HCT116 (cell line): ENCODE data around the gene NDUFB6. TPM values are rescaled to one million over a fixed set of nuclear protein-coding genes. Genes with fewer than 3 reads are reported as not detected.

Experiments used
- ATAC-seq: fragments of 200-7000 bp; cut with Tn5 transposase; 2 replicates; pipeline ENCODE4 v1.9.1; 2020; ENCODE audit warnings: mild to moderate bottlenecking, moderate library complexity
- BruUV-seq: library from RNA; stranded (reverse); fragments of 400-500 nt; replicated peaks from 2 replicates; lab custom pipeline; 2021; lab: Mats Ljungman, UMichigan
- CTCF ChIA-PET: fragments of 300-600 bp; sonication (Branson Sonifier 250); formaldehyde crosslinking; loops from one replicate; lab custom pipeline; 2021; ENCODE audit warnings: antibody characterized with exemption; lab: Charles Lee
- POLR2A ChIA-PET: fragments of 300-600, 350-600 bp; sonication (Branson Sonifier 250); formaldehyde crosslinking; loops from one replicate; lab custom pipeline; 2021; ENCODE audit warnings: antibody characterized with exemption; lab: Charles Lee
- RAD21 ChIA-PET, 2 experiments: fragments of 300-600 bp; sonication (Branson Sonifier 250); formaldehyde crosslinking; loops; one replicate each; lab custom pipeline; 2023; ENCODE audit warnings: low total read pairs in 2 of 2; ENCODE audit not compliant: uncharacterized antibody in 2 of 2, unreplicated experiment in 2 of 2, low non-redundant PET in 1 of 2; lab: Charles Lee
- DNase-seq: peaks from one replicate; pipeline ENCODE4 v3.0.0-alpha.2; 2010; ENCODE audit warnings: low read depth, low spot score
- H2AFZ ChIP-seq: fragments of 200-600 bp; shearing (Covaris generic), sonication (generic); 2 replicates; pipeline ENCODE4 v1.6.1; 2017; ENCODE audit warnings: low read depth, mixed run types, mixed read lengths, antibody characterized with exemption, low read length; ENCODE audit not compliant: poor library complexity, severe bottlenecking
- H3K27ac ChIP-seq: 2 replicates; pipeline ENCODE4 v1.5.1; 2012; ENCODE audit warnings: low read depth, low read length
- H3K27me3 ChIP-seq: fragments of 200-600 bp; sonication (generic); 2 replicates; pipeline ENCODE4 v1.6.1; 2016; ENCODE audit warnings: mixed run types, low read length, mixed read lengths; ENCODE audit not compliant: insufficient read depth
- H3K36me3 ChIP-seq, 2 experiments: fragments of 200-500 bp in 1 of 2; fragments of 200-600 bp in 1 of 2; sonication (Bioruptor generic) in 1 of 2; sonication (generic) in 1 of 2; 2 replicates each; pipeline versions ENCODE4 v1.5.1 to v1.6.1; 2014 to 2016; ENCODE audit warnings: low read length in 2 of 2, inconsistent platforms in 1 of 2, mixed read lengths in 1 of 2, mixed run types in 1 of 2; ENCODE audit not compliant: insufficient read depth in 2 of 2, control insufficient read depth in 1 of 2
- H3K4me1 ChIP-seq, 2 experiments: fragments of 200-600 bp in 1 of 2; sonication (generic) in 1 of 2; 2 replicates each; pipeline versions ENCODE4 v1.5.1 to v1.6.1; 2012 to 2017; ENCODE audit warnings: low read length in 2 of 2, inconsistent platforms in 1 of 2, mild to moderate bottlenecking in 1 of 2, mixed read lengths in 1 of 2, mixed run types in 1 of 2, moderate library complexity in 1 of 2; ENCODE audit not compliant: insufficient read depth in 2 of 2, control insufficient read depth in 1 of 2
- H3K4me2 ChIP-seq: fragments of 200-600 bp; sonication (generic); 2 replicates; pipeline ENCODE4 v1.6.1; 2017; ENCODE audit warnings: mixed run types, low read length, mixed read lengths
- H3K4me3 ChIP-seq, 2 experiments: fragments of 200-600 bp in 1 of 2; sonication (generic) in 1 of 2; replicated peaks in 1 of 2; 2 replicates each; pipeline ENCODE4 v1.5.1; 2011 to 2016; ENCODE audit warnings: low read length in 2 of 2, control low read depth in 1 of 2, low read depth in 1 of 2, mild to moderate bottlenecking in 1 of 2, mixed read lengths in 1 of 2, mixed run types in 1 of 2
- H3K79me2 ChIP-seq: fragments of 200-600 bp; sonication (generic); 2 replicates; pipeline ENCODE4 v1.6.1; 2017; ENCODE audit warnings: mild to moderate bottlenecking, mixed run types, low read length, moderate library complexity, mixed read lengths; ENCODE audit not compliant: insufficient read depth
- H3K9ac ChIP-seq: fragments of 200-600 bp; sonication (generic); 2 replicates; pipeline ENCODE4 v1.6.1; 2016; ENCODE audit warnings: low read length, mixed read lengths
- H3K9me2 ChIP-seq: fragments of 200-600 bp; sonication (generic), shearing (Covaris generic); 2 replicates; pipeline ENCODE4 v1.6.1; 2017; ENCODE audit warnings: mixed run types, mild to moderate bottlenecking, moderate library complexity; ENCODE audit not compliant: insufficient read depth
- H3K9me3 ChIP-seq, 2 experiments: fragments of 200-500 bp in 1 of 2; fragments of 200-600 bp in 1 of 2; sonication (Bioruptor generic) in 1 of 2; sonication (generic) in 1 of 2; 2 replicates each; pipeline ENCODE4 v1.6.1; 2014 to 2017; ENCODE audit warnings: low read length in 2 of 2, mixed read lengths in 2 of 2, inconsistent platforms in 1 of 2, low read depth in 1 of 2, mild to moderate bottlenecking in 1 of 2, mixed run types in 1 of 2, moderate library complexity in 1 of 2; ENCODE audit not compliant: control insufficient read depth in 1 of 2, insufficient read depth in 1 of 2
- H4K20me1 ChIP-seq: fragments of 200-600 bp; sonication (generic), shearing (Covaris generic); 2 replicates; pipeline ENCODE4 v1.6.1; 2017; ENCODE audit warnings: mixed run types, mild to moderate bottlenecking, moderate library complexity; ENCODE audit not compliant: insufficient read depth
- CBX3 ChIP-seq: IDR thresholded peaks from 2 replicates; pipeline ENCODE4 v1.6.1; 2012; ENCODE audit warnings: low read depth
- CTCF ChIP-seq, 3 experiments: fragments of 200-600 bp in 1 of 3; sonication (generic) in 1 of 3; IDR thresholded peaks in 2 of 3; conservative IDR thresholded peaks in 1 of 3; 2 replicates each; pipeline ENCODE4 v1.5.1; 2012 to 2017; ENCODE audit warnings: low read depth in 2 of 3, low read length in 2 of 3, antibody characterized with exemption in 1 of 3, borderline replicate concordance in 1 of 3, control low read depth in 1 of 3, mild to moderate bottlenecking in 1 of 3, mixed read lengths in 1 of 3, mixed run types in 1 of 3, moderate library complexity in 1 of 3; ENCODE audit not compliant: insufficient read depth in 1 of 3
- EGR1 ChIP-seq: IDR thresholded peaks from 2 replicates; pipeline ENCODE4 v1.6.1; 2012; ENCODE audit warnings: low read depth
- EZH2phosphoT487 ChIP-seq: fragments of 200-600 bp; IDR thresholded peaks from 2 replicates; pipeline ENCODE4 v1.6.1; 2018; ENCODE audit warnings: antibody characterized with exemption, borderline replicate concordance
- FOSL1 ChIP-seq: IDR thresholded peaks from 2 replicates; pipeline ENCODE4 v1.6.1; 2012; ENCODE audit warnings: low read depth
- JUND ChIP-seq: IDR thresholded peaks from 2 replicates; pipeline ENCODE4 v1.6.1; 2012
- MAX ChIP-seq: IDR thresholded peaks from 2 replicates; pipeline ENCODE4 v1.6.1; 2012
- SIN3A ChIP-seq: IDR thresholded peaks from 2 replicates; pipeline ENCODE4 v1.6.1; 2012; ENCODE audit warnings: low read depth
- SP1 ChIP-seq: IDR thresholded peaks from 2 replicates; pipeline ENCODE4 v1.6.1; 2012; ENCODE audit warnings: low read depth
- SRF ChIP-seq: IDR thresholded peaks from 2 replicates; pipeline ENCODE4 v1.6.1; 2012; ENCODE audit warnings: low read depth
- TCF7L2 ChIP-seq: IDR thresholded peaks from 2 replicates; pipeline ENCODE4 v1.7.0; 2011; ENCODE audit warnings: borderline replicate concordance, inconsistent platforms; ENCODE audit not compliant: insufficient read depth, insufficient read length; ENCODE audit errors: extremely low read depth
- YY1 ChIP-seq: IDR thresholded peaks from 2 replicates; pipeline ENCODE4 v1.6.1; 2011; ENCODE audit warnings: low read length, low read depth, moderate library complexity, mild to moderate bottlenecking; ENCODE audit not compliant: insufficient replicate concordance; ENCODE audit errors: extremely low read depth
- ZBTB33 ChIP-seq: IDR thresholded peaks from 2 replicates; pipeline ENCODE4 v1.6.1; 2011; ENCODE audit warnings: mild to moderate bottlenecking, low read length, moderate library complexity; ENCODE audit not compliant: insufficient replicate concordance; ENCODE audit errors: extremely low read depth
- ZFX ChIP-seq: fragments of 450-650 bp; IDR thresholded peaks from 2 replicates; pipeline ENCODE4 v1.6.1; 2017
- ZNF274 ChIP-seq: fragments of 200-500 bp; sonication (Bioruptor generic); IDR thresholded peaks from 2 replicates; pipeline ENCODE4 v1.6.1; 2014; ENCODE audit warnings: mild to moderate bottlenecking, low read depth, low read length, inconsistent platforms
- intact Hi-C: fragments of 100-400 bp; cut with micrococcal nuclease; formaldehyde crosslinking; loops from 2 replicates; pipeline ENCODE4 v1.10.0; 2022
- total RNA-seq: library from RNA; stranded (reverse); gene quantifications from one replicate; pipeline ENCODE4 v1.2.1, GENCODE V29; 2021; ENCODE audit not compliant: unreplicated experiment

The NDUFB6 gene
- total RNA-seq, 1 experiment from 2014 or later, result 68.9 TPM

GRCh38 chr9:32565967-32566366 lies 7.0 kb downstream of the NDUFB6 start:
- H3K36me3 ChIP-seq, result peaks cover 0 to 13% of the 10 kb centered on the region in 2 experiments; a peak in 3 of 4 replicates
- no TSS peak for BruUV-seq
- CTCF ChIA-PET, result interaction anchor here (0.8 kb wide), 1 partner anchor 187 kb away, joined by 3 read pairs; no protein-coding TSS in a partner anchor
- TF ChIP-seq YY1 (no peak), CBX3 (no peak), MAX (no peak), EGR1 (no peak), FOSL1 (no peak), CTCF (IDR thresholded peaks at IDR 0.05 in 2 of 3, conservative IDR thresholded peaks at IDR 0.05 in 1 of 3; ENCODE audit: borderline replicate concordance in 1 of 3, insufficient read depth in 1 of 3, low read depth in 2 of 3, low read length in 2 of 3) (no peak)
- H3K4me2 ChIP-seq, result no peak overlapping the region
- H3K79me2 ChIP-seq, result peaks cover 71% of the 10 kb centered on the region
- DNase-seq (no peak), ATAC-seq (no peak)
- H3K9ac ChIP-seq, result no peak overlapping the region
- H3K9me3 ChIP-seq, result no peaks in the 10 kb centered on the region
- H3K27me3 ChIP-seq, result no peaks in the 10 kb centered on the region
- no peak overlapping the region for H3K4me3 ChIP-seq
- no peak overlapping the region for H2AFZ ChIP-seq
- no peaks in the 10 kb centered on the region; the same call in 1 of the 2 replicates for H4K20me1 ChIP-seq
- POLR2A ChIA-PET, result no interaction called here
- RAD21 ChIA-PET, result no interaction called here
- intact Hi-C loops, result no loop called here
- no peaks in the 10 kb centered on the region for H3K9me2 ChIP-seq
- no peaks in the 10 kb centered on the region for H3K4me1 ChIP-seq
- no peak overlapping the region for H3K27ac ChIP-seq

GRCh38 chr9:32558408-32558934 lies 14.5 kb downstream of the NDUFB6 start:
- no peak overlapping the region for H3K27ac ChIP-seq
- TF ChIP-seq EZH2phosphoT487 (no peak), SIN3A (no peak), SP1 (no peak), ZFX (no peak), ZBTB33 (no peak), TCF7L2 (no peak), JUND (no peak), SRF (no peak), FOSL1 (no peak), ZNF274 (no peak)
- TF ChIP-seq, all 23 proteins: peak for 0
- ATAC-seq, result no peak

More at GRCh38 chr9:32558408-32558934, 14.5 kb downstream of the NDUFB6 start:
- ChIA-PET RAD21 (no interaction called here), POLR2A (no interaction called here), CTCF (no interaction called here)
- no peaks in the 10 kb centered on the region; the same call in 1 of the 2 replicates for H4K20me1 ChIP-seq
- H3K27me3 ChIP-seq, result no peaks in the 10 kb centered on the region
- intact Hi-C loops, result no loop called here
- no peak overlapping the region for H3K9ac ChIP-seq
- BruUV-seq, result no TSS peak
- H3K4me3 ChIP-seq, result no peak overlapping the region
- H3K4me1 ChIP-seq, result peaks cover 1% of the 10 kb centered on the region in 2 experiments; a peak in 2 of 4 replicates
- no peaks in the 10 kb centered on the region for H3K36me3 ChIP-seq
- no peak overlapping the region for H3K4me2 ChIP-seq
- no peak for DNase-seq
- no peak overlapping the region for H2AFZ ChIP-seq
- H3K9me2 ChIP-seq, result no peaks in the 10 kb centered on the region
- peaks cover 46% of the 10 kb centered on the region for H3K79me2 ChIP-seq
- H3K9me3 ChIP-seq, result no peaks in the 10 kb centered on the region
